ENCODE measurements around the gene MOSMO.

The MOSMO gene

GRCh38 chr16:21987498-21987897 is 20.4 kb upstream of the MOSMO start:
- ChIA-PET CTCF (interaction anchor here (1.1 to 1.3 kb wide), 2 partner anchors 13 to 201 kb away, joined by 3 to 7 read pairs; no protein-coding TSS in a partner anchor), POLR2A (no interaction called here)
- TF ChIP-seq CTCF (IDR thresholded peaks at IDR 0.05; ENCODE audit: insufficient read depth, low read length, missing control alignments): no peak
- no peak overlapping the region for H3K4me3 ChIP-seq (ENCODE audit: low read depth, low read length)
- DNase-seq (ENCODE audit: low read depth, low spot score): no peak

DNA sequence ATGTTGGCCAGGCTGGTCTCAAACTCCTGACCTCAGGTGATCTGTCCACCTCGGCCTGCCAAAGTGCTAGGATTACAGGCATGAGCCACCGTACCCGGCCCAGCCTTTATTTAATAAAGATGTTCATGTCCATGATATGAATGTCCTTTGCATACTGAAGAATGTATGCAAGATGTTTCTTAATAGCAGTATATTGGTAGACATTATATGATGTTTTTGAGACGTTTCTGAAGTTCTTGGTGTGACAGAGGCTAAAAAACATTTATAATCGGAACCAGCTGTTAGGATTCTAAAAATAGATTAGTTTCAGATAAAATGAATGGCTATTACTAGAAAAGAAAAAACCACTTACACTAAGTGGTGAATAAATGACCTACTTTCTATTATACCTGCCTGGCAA is 18.8 kb upstream of the MOSMO start:
- TF ChIP-seq CTCF (IDR thresholded peaks at IDR 0.05; ENCODE audit: insufficient read depth, low read length, missing control alignments): no peak
- peak; percentile 16 for DNase-seq (ENCODE audit: low read depth, low spot score)
- H3K4me3 ChIP-seq (ENCODE audit: low read depth, low read length): no peak overlapping the region
- POLR2A ChIA-PET: no interaction called here
- CTCF ChIA-PET: interaction anchor here (1.0 to 6.8 kb wide), 9 partner anchors 8 to 200 kb away, joined by 3 to 64 read pairs (median 13); no protein-coding TSS in a partner anchor

GRCh38 chr16:21989751-21990150 is 18.2 kb upstream of the MOSMO start:
- ChIA-PET POLR2A (interaction anchor here (1.3 kb wide), 1 partner anchor 187 kb away, joined by 4 read pairs; no protein-coding TSS in a partner anchor), CTCF (interaction anchor here (1.0 to 6.8 kb wide), 8 partner anchors 10 to 199 kb away, joined by 3 to 64 read pairs (median 21); no protein-coding TSS in a partner anchor)
- TF ChIP-seq CTCF (IDR thresholded peaks at IDR 0.05; ENCODE audit: insufficient read depth, low read length, missing control alignments): no peak
- no peak for DNase-seq (ENCODE audit: low read depth, low spot score)
- H3K4me3 ChIP-seq (ENCODE audit: low read depth, low read length): no peak overlapping the region

DNA sequence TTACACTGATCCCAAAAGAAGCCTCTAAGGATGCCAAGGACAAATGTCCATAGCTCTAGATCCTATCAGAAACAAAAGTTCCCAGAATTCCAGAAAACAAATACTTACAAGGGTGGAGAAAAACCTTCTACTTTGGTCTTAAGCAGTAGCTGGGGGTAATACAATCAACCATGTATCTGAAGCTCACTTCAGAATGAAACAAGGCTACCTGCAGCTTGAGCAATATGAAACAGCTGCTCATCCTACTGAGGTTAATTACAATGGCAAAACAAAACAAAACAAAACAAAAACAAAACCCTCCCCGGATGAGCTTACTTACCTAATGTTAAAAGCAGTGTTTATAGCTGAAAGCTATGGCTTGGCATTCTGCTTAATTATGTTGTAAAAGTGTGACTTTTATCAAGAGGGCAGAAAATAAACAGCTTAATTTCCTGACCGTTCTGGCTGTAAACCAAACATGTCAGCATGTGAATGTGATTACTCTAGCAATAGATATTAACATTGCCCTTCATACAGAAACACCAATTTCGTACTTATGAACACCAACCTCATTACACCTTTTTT is 17.4 kb upstream of the MOSMO start:
- no peak overlapping the region for H3K4me3 ChIP-seq (ENCODE audit: low read depth, low read length)
- no peak for DNase-seq (ENCODE audit: low read depth, low spot score)
- CTCF ChIA-PET: interaction anchor here (0.7 to 6.8 kb wide), 10 partner anchors 9 to 198 kb away, joined by 3 to 64 read pairs (median 8); partner anchors contain the start of gene MOSMO
- POLR2A ChIA-PET: interaction anchor here (1.2 to 1.3 kb wide), 2 partner anchors 109 to 186 kb away, joined by 4 read pairs; no protein-coding TSS in a partner anchor
- TF ChIP-seq CTCF (IDR thresholded peaks at IDR 0.05; ENCODE audit: insufficient read depth, low read length, missing control alignments): no peak

- no peak for DNase-seq (ENCODE audit: low read depth, low spot score)
- ChIA-PET CTCF (interaction anchor here (1.1 to 6.8 kb wide), 6 partner anchors 8 to 197 kb away, joined by 3 to 64 read pairs (median 31); no protein-coding TSS in a partner anchor), POLR2A (interaction anchor here (1.2 kb wide), 1 partner anchor 108 kb away, joined by 4 read pairs; no protein-coding TSS in a partner anchor)
- no peak overlapping the region for H3K4me3 ChIP-seq (ENCODE audit: low read depth, low read length)
- no peak for TF ChIP-seq CTCF (IDR thresholded peaks at IDR 0.05; ENCODE audit: insufficient read depth, low read length, missing control alignments)
These were observed 16.3 kb upstream of the MOSMO start for GRCh38 chr16:21991621-21992020.

DNA sequence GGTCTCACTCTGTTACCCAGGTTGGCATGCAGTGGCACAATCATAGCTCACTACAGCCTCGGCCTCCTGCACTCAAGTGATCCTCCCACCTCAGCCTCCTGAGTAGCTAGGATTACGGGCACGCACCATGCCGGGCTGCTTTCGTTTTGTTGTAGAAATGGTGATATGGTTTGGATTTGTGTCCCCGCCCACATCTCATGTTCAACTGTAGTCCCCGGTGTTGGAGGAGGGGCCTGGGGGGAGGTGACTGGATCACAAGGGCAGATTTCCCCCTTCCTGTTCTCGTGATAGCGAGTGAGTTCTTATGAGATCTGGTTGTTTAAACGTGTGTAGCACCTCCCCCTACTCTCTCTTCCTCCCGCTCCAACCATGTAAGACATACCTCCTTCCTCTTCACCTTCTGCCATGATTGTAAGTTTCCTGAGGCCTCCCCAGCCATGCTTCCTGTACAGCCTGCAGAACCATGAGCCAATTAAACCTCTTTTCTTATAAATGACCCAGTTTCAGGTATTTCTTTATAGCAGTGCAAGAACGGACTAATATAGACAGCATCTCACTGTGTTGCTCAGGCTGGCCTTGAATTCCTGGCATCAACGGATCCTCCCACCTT is 12.9 kb upstream of the MOSMO start:
- TF ChIP-seq CTCF (IDR thresholded peaks at IDR 0.05; ENCODE audit: insufficient read depth, low read length, missing control alignments): no peak
- H3K4me3 ChIP-seq (ENCODE audit: low read depth, low read length): no peak overlapping the region
- CTCF ChIA-PET: interaction anchor here (2.2 to 8.5 kb wide), 4 partner anchors 83 to 193 kb away, joined by 7 to 292 read pairs (median 40); no protein-coding TSS in a partner anchor
- POLR2A ChIA-PET: no interaction called here
- no peak for DNase-seq (ENCODE audit: low read depth, low spot score)
